Nephron progenitor cell (in vitro differentiated cells): ENCODE measurements around the gene RPS29.

ENCODE experiments used
- DNase-seq: peaks from one replicate; pipeline ENCODE4 v3.0.0; 2021
- H3K27ac Mint-ChIP-seq: 2 replicates; pipeline ENCODE4 v1.8.0; 2021; ENCODE audit warnings: mild to moderate bottlenecking, moderate library complexity, mixed read lengths
- H3K27me3 Mint-ChIP-seq: 2 replicates; pipeline ENCODE4 v1.8.0; 2021; ENCODE audit warnings: mild to moderate bottlenecking, low read depth, mixed read lengths; ENCODE audit not compliant: poor library complexity
- H3K36me3 Mint-ChIP-seq: 2 replicates; pipeline ENCODE4 v1.8.0; 2021; ENCODE audit warnings: low read depth, mixed read lengths
- H3K4me1 Mint-ChIP-seq: 2 replicates; pipeline ENCODE4 v1.8.0; 2021; ENCODE audit warnings: mixed read lengths
- H3K4me3 Mint-ChIP-seq: 2 replicates; pipeline ENCODE4 v1.8.0; 2021; ENCODE audit warnings: mild to moderate bottlenecking, moderate library complexity, mixed read lengths
- H3K9me3 Mint-ChIP-seq: 2 replicates; pipeline ENCODE4 v1.8.0; 2021; ENCODE audit warnings: mild to moderate bottlenecking, moderate library complexity, mixed read lengths
- TF ChIP-seq, protein P1 (sequence below): fragments of 200-600 bp; sonication (generic); IDR thresholded peaks from 2 replicates; pipeline ENCODE4 v1.5.0; 2021; ENCODE audit warnings: antibody characterized with exemption

Gene RPS29

DNA sequence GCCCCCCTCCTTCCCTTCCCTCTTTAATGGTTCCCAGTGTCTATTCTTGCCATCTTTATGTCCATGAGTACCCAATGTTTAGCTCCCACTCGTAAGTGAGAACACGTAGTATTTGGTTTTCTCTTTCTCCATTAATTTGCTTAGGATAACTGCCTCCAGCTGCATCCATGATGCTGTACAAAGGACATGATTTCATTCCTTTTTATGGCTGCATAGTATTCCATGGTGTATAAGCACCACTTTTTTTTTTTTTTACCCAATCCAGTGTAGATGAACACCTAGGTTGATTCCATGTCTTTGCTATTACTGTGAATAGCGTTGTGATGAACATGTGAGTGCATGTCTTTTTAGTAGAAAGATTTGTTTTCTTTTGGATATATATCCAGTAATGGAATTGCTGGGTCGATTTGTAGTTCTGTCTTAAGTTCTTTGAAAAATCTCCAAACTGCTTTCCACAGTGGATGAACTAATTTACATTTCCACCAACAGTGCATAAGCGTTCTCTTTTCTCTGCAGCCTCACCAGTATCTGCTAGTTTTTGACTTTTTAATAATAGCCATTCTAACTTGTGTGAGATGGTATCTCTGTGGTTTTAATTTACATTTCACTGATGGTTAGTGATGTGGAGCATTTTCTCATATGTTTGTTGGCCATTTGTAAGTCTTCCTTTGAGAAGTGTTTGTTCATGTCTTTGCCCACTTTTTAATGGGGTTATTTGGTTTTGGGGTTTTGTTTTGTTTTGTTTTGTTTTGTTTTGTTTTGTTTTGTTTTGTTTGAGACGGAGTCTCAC is 26.0 kb downstream of the RPS29 start:
- Mint-ChIP-seq H3K4me1 (peaks cover 6% of the 10 kb centered on the region), H3K27ac (no peak overlapping the region), H3K4me3 (no peak overlapping the region), H3K27me3 (peaks cover 4% of the 10 kb centered on the region), H3K9me3 (peaks cover 21% of the 10 kb centered on the region), H3K36me3 (peaks cover 6% of the 10 kb centered on the region)
- DNase-seq = no peak
- TF ChIP-seq, protein P1, sequence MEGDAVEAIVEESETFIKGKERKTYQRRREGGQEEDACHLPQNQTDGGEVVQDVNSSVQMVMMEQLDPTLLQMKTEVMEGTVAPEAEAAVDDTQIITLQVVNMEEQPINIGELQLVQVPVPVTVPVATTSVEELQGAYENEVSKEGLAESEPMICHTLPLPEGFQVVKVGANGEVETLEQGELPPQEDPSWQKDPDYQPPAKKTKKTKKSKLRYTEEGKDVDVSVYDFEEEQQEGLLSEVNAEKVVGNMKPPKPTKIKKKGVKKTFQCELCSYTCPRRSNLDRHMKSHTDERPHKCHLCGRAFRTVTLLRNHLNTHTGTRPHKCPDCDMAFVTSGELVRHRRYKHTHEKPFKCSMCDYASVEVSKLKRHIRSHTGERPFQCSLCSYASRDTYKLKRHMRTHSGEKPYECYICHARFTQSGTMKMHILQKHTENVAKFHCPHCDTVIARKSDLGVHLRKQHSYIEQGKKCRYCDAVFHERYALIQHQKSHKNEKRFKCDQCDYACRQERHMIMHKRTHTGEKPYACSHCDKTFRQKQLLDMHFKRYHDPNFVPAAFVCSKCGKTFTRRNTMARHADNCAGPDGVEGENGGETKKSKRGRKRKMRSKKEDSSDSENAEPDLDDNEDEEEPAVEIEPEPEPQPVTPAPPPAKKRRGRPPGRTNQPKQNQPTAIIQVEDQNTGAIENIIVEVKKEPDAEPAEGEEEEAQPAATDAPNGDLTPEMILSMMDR = no peak

GRCh38 chr14:49553892-49554291 is 32.3 kb downstream of the RPS29 start:
- TF ChIP-seq, protein P1 = no peak
- Mint-ChIP-seq H3K36me3 (no peaks in the 10 kb centered on the region), H3K4me1 (peaks cover 41% of the 10 kb centered on the region), H3K27ac (no peak overlapping the region), H3K4me3 (no peak overlapping the region), H3K27me3 (peaks cover 3% of the 10 kb centered on the region), H3K9me3 (peaks cover 4% of the 10 kb centered on the region)
- no peak for DNase-seq

GRCh38 chr14:49553106-49553505 is 33.1 kb downstream of the RPS29 start:
- Mint-ChIP-seq H3K27me3 (peaks cover 8% of the 10 kb centered on the region), H3K36me3 (peaks cover 4% of the 10 kb centered on the region)
- TF ChIP-seq, protein P1 = no peak

GRCh38 chr14:49551569-49551968 is 34.6 kb downstream of the RPS29 start:
- Mint-ChIP-seq H3K4me1 (peaks cover 39% of the 10 kb centered on the region), H3K27ac (peak overlapping the region; percentile 81), H3K36me3 (peaks cover 7% of the 10 kb centered on the region), H3K27me3 (peaks cover 8% of the 10 kb centered on the region), H3K4me3 (no peak overlapping the region), H3K9me3 (peaks cover 20% of the 10 kb centered on the region)
- DNase-seq = no peak
- TF ChIP-seq, protein P1 = no peak

More at GRCh38 chr14:49553106-49553505, 33.1 kb downstream of the RPS29 start:
- Mint-ChIP-seq H3K4me1 (peaks cover 38% of the 10 kb centered on the region), H3K9me3 (peaks cover 11% of the 10 kb centered on the region), H3K4me3 (no peak overlapping the region), H3K27ac (no peak overlapping the region)
- DNase-seq = no peak

- no peak for DNase-seq
- H3K27me3 Mint-ChIP-seq = peaks cover 8% of the 10 kb centered on the region
- peaks cover 7% of the 10 kb centered on the region for H3K36me3 Mint-ChIP-seq
- peak overlapping the region; percentile 73 for H3K27ac Mint-ChIP-seq
- H3K9me3 Mint-ChIP-seq = peaks cover 20% of the 10 kb centered on the region
- H3K4me1 Mint-ChIP-seq = peaks cover 40% of the 10 kb centered on the region
- TF ChIP-seq, protein P1 = no peak
- no peak overlapping the region for H3K4me3 Mint-ChIP-seq
Observed at GRCh38 chr14:49550286-49551184, 35.6 kb downstream of the RPS29 start.
